GM19324 (cell line): ENCODE data around the gene C10orf105.

Experiments
- ATAC-seq: cut with Tn5 transposase; IDR thresholded peaks from one replicate; pipeline ENCODE4 v1.9.1; 2021; ENCODE audit warnings: mild to moderate bottlenecking, moderate library complexity; ENCODE audit not compliant: unreplicated experiment, low FRiP score

Gene C10orf105

GRCh38 chr10:71719464-71720201 lies at the start of gene C10orf105:
C10orf105 (minus strand) TSS chr10:71719778; CDS start chr10:71716337, 3,441 bp downstream.
- ATAC-seq = no peak

- no peak for ATAC-seq
Measured at GRCh38 chr10:71767420-71768035, 48.0 kb upstream of the C10orf105 start.

- no peak for ATAC-seq
Measured at GRCh38 chr10:71766717-71767419, 47.3 kb upstream of the C10orf105 start.

- no peak for ATAC-seq
Measured at GRCh38 chr10:71765906-71766716, 46.5 kb upstream of the C10orf105 start.

- no peak for ATAC-seq
Measured at GRCh38 chr10:71765176-71765904, 45.8 kb upstream of the C10orf105 start.

- no peak for ATAC-seq
Measured at GRCh38 chr10:71763352-71764127, 44.0 kb upstream of the C10orf105 start.

- no peak for ATAC-seq
Measured at GRCh38 chr10:71762324-71762723, 42.7 kb upstream of the C10orf105 start.

GRCh38 chr10:71761541-71762113 lies 42.0 kb upstream of the C10orf105 start:
- ATAC-seq = no peak

- ATAC-seq = no peak
Measured at GRCh38 chr10:71761105-71761511, 41.5 kb upstream of the C10orf105 start.

- ATAC-seq = no peak
Measured at GRCh38 chr10:71757399-71757922, 37.9 kb upstream of the C10orf105 start.

GRCh38 chr10:71756311-71757191 lies 37.0 kb upstream of the C10orf105 start:
- no peak for ATAC-seq

- ATAC-seq = no peak
Measured at GRCh38 chr10:71755179-71755879, 35.8 kb upstream of the C10orf105 start.

- no peak for ATAC-seq
Measured at GRCh38 chr10:71754562-71754961, 35.0 kb upstream of the C10orf105 start.

- ATAC-seq = no peak
Measured at GRCh38 chr10:71753960-71754505, 34.5 kb upstream of the C10orf105 start.

- ATAC-seq = no peak
Measured at GRCh38 chr10:71753091-71753959, 33.7 kb upstream of the C10orf105 start.
